KBM-7 (cell line): ENCODE measurements around the gene IL36RN.

Experiments used
- DNase-seq: peaks from one replicate; pipeline ENCODE4 v3.0.0-alpha.2; 2015
- in situ Hi-C: fragments of 300-500 bp; cut with MboI; formaldehyde crosslinking; loops from 2 replicates; pipeline ENCODE4 v1.14.3; 2020; ENCODE audit warnings: low sequenced_read_pairs, low pct_unique_long_range_greater_than_20kb, mixed read lengths

The IL36RN gene

GRCh38 chr2:113058998-113059960 lies at the start of gene IL36RN:
Gene IL36RN (plus strand): TSS chr2:113059198. CDS start chr2:113059439, 241 bp downstream.
- in situ Hi-C loops: no loop called here

DNA sequence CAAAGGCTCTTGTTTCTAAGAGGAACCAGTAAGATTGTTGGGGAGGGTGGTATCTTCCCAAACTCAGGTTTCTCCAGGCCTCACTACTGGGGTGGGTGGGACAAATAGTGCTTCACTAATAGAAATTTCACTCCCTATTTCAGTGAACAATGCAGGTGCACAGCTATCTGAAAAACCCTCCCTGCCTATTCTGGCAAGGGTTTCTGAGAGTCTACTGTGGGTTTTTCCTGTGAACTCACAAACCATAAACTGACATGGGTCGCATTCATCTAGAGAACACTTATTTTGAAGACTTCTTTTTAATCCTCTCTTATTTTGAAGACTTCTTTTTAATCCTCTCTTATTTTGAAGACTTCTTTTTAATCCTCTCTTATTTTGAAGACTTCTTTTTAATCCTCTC lies 49.4 kb upstream of the IL36RN start:
- no peak for DNase-seq
- in situ Hi-C loops: no loop called here

More at GRCh38 chr2:113058998-113059960, at the start of gene IL36RN:
- DNase-seq: no peak

DNA sequence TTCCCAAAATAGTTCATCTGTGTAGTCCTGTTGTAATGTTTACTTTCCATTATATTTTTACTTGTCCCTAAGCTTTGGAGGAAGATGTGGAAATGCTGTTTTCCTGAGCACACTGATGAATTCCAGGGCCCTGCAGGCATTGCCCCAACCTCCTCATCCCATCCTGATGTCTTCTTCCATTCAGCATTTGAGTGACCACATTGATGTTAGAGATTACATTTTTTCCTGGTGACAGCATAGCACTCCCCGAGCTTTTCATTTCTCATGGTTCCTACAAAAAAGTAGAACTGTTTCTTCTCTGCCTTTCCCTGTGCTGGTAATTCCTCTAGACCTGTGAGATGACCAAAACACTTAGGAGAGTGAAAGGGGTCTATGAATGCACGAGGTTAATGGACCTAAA lies 48.9 kb upstream of the IL36RN start:
- in situ Hi-C loops: no loop called here

GRCh38 chr2:113011108-113011507 lies 47.9 kb upstream of the IL36RN start:
- DNase-seq: no peak
- in situ Hi-C loops: no loop called here

More for the DNA sequence above, 48.9 kb upstream of the IL36RN start:
- no peak for DNase-seq

- in situ Hi-C loops: no loop called here
- no peak for DNase-seq
Observed at GRCh38 chr2:113012436-113013335, 46.3 kb upstream of the IL36RN start.

DNA sequence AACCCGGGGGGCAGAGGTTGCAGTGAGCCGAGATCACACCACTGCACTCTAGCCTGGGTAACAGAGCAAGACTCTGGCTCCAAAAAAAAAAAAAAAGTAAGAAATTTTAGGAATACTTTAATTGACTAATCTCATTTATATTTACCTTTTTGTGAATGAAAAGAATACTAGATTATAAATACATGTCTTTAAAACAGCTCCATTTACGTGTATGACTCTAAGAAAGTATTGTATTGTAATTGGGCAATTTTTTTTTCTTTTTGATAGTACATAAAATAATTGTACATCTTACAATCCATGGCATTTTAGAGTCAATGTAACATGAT lies 45.7 kb upstream of the IL36RN start:
- in situ Hi-C loops: no loop called here
- no peak for DNase-seq

GRCh38 chr2:113014067-113014466 lies 44.9 kb upstream of the IL36RN start:
- in situ Hi-C loops: no loop called here
- no peak for DNase-seq

GRCh38 chr2:113015042-113015441 lies 44.0 kb upstream of the IL36RN start:
- DNase-seq: no peak
- in situ Hi-C loops: no loop called here

DNA sequence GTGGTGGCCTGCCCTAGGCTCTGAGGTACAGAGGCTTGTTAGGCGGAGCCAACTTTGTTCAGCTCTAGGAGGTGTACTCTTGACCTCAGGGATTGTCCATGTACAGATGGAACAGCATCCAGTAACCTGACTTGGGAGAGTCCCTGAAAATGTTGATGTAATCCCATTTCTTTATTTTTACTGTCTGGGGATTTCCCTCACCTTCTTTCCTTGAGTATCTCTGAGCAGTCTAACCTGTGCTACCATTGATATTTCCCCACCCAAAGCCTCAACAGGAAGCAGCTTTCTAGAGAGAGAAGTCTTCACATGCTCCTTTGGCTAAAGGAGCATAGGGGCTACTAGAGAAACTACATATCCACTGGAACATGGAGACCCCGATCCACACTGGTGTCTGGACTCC lies 43.3 kb upstream of the IL36RN start:
- in situ Hi-C loops: no loop called here
- no peak for DNase-seq

DNA sequence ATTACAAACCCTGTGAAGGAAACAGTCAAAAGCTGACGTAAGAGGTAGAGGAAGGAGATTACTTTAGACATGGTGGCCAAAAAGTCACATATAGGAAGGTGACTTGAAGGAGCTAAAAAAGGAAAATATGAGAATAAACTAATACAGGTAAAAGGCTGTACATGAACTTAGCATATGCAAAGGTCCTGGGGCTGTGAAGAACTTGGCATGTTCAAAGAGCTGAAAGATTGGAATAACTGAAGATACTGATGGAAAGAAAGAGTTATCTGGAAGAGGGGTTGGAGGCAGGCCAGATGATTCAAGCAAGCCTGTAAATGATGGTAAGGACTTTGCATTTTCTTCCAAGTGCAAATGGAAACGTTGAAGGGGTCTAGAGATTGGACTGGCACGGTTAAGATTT lies 40.5 kb upstream of the IL36RN start:
- in situ Hi-C loops: no loop called here
- no peak for DNase-seq

- in situ Hi-C loops: no loop called here
- no peak for DNase-seq
Observed at GRCh38 chr2:113021312-113021711, 37.7 kb upstream of the IL36RN start.

DNA sequence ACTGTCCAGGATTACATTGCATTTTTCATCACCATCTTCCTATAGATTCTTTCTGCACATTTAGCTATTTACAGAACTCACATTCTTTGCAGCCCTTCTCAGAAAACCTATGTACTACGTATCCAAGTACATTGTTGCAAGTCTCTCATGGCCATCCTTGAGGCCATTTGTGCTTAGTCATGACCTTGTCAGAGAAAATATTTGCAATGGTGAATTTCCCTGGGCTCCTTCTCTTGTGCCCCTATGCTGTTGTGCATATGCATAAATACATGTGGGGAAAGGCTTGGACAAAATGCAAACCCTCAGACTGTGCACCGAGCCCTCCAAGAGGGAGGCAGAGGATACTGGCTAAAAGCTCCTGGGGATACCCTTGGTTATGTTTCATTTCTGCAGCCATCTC lies 34.2 kb upstream of the IL36RN start:
- DNase-seq: no peak
- in situ Hi-C loops: no loop called here

- DNase-seq: no peak
- in situ Hi-C loops: no loop called here
Observed at GRCh38 chr2:113025737-113026136, 33.3 kb upstream of the IL36RN start.

GRCh38 chr2:113027691-113028090 lies 31.3 kb upstream of the IL36RN start:
- DNase-seq: no peak
- in situ Hi-C loops: no loop called here

DNA sequence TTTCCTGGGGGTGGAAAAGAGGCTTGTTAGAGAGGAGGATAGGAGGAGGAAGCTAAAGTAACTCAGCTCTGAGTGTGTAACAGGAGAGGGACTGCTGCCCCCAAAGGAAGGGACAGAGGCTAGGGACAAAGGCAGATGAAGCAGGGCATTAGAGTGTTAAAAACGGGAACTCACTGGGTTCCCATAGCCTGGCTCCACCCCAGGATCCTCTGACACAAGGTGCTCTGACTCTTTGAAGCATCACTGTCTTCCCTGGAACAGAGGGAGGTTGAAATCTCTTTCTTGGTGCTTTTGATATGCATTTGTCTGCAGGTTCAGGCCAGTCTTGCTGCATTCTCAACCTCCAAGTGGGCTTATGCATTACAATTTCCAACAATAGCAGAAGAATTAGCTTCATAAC lies 30.9 kb upstream of the IL36RN start:
- no peak for DNase-seq
- in situ Hi-C loops: no loop called here

- DNase-seq: no peak
- in situ Hi-C loops: no loop called here
Observed at GRCh38 chr2:113032737-113033136, 26.3 kb upstream of the IL36RN start.

GRCh38 chr2:113034016-113034415 lies 25.0 kb upstream of the IL36RN start:
- in situ Hi-C loops: no loop called here
- no peak for DNase-seq

- DNase-seq: no peak
- in situ Hi-C loops: no loop called here
Observed at GRCh38 chr2:113036763-113037162, 22.2 kb upstream of the IL36RN start.

- in situ Hi-C loops: no loop called here
- DNase-seq: no peak
Observed at GRCh38 chr2:113038291-113038690, 20.7 kb upstream of the IL36RN start.

GRCh38 chr2:113039158-113039557 lies 19.8 kb upstream of the IL36RN start:
- DNase-seq: no peak
- in situ Hi-C loops: no loop called here
